ENCODE results near the gene FZR1. TPM values are rescaled to one million over a fixed set of nuclear protein-coding genes. Genes with fewer than 3 reads are reported as not detected.

The FZR1 gene
- 10 to 100 TPM; 61.2 to 65.1 TPM for total RNA-seq
- 10 to 100 TPM in 1 of 3 donors, 1 to 10 TPM in 2; 8.1 to 11.8 (median 9.5) TPM for polyA plus RNA-seq
- 46.8 to 80.3 (median 70.3) reads per million in 6 experiments for total RNA-seq

DNA sequence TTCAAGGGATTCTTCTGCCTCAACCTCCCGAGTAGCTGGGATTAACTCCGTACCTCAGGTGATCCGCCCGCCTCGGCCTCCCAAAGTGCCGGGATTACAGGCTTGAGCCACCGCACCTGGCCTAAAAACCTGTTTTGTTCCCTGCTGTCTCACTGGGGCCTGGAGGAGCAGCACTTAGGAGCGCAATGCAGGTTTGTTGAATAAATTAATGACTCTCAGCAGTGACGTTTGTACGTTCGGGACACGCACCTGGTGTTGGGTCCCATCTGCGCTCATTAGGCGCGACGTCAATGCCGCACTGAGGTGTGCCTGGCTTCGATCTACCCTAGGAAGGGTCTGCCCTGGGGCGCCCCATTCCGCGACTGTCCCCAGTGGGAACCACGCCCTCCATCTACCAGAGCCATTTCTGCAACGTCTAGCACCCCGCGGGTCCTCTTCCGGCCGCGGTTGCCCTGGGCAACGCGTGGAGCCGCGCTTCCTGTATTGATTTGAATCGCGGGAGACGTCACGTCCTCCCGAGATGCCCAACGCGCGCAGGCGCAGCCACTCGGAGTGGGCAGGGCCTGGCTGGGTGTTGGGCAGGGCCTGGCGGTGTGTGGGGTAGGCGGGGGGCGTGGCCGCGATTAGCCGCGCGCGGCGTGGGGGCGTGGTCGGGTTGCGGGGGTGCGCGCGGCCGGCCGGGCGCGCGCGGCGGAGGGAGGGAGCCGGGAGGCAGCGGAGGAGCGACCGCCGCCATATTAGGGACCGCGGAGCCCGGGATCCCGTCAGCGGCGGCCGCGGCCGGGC is at the start of gene FZR1:
Gene FZR1, plus strand, starts transcription at position 714 of the 786 bp plus-strand sequence. CDS start 16,679 bp downstream, outside the sequence.
- POLR2A ChIA-PET, result interaction anchor here (0.7 to 2.3 kb wide), 9 partner anchors 11 to 1163 kb away, joined by 3 to 17 read pairs (median 3); partner anchors contain the start of genes MFSD12 and MRPL54
- H3K4me1 Mint-ChIP-seq, result peaks cover 23 to 55% (median 47%) of the 10 kb centered on the region in 4 donors
- H3K4me3 Mint-ChIP-seq, result peak within 1 kb of the TSS; percentile 80 to 99 (median 94)
- H3K27ac Mint-ChIP-seq, result peak within 1 kb of the TSS; percentile 95 to 100 (median 99)
- no peaks in the 10 kb centered on the region for H3K9me3 Mint-ChIP-seq
- DNase-seq, result peak; percentile 95 to 100 (median 100)
- H3K36me3 Mint-ChIP-seq, result peaks cover 0 to 17% (median 0%) of the 10 kb centered on the region in 3 donors
- ATAC-seq, result peak; percentile 85 to 91
- H3K27me3 Mint-ChIP-seq, result no peaks in the 10 kb centered on the region

GRCh38 chr19:3456925-3457527 is 49.1 kb upstream of the FZR1 start:
- POLR2A ChIA-PET, result no interaction called here
- ATAC-seq, result no peak
- H3K27ac Mint-ChIP-seq, result peak overlapping the region in 2 of 10 donors; percentile 17 to 82

GRCh38 chr19:3457528-3458228 is 48.4 kb upstream of the FZR1 start:
- DNase-seq (no peak), ATAC-seq (no peak)
- Mint-ChIP-seq H3K4me1 (peaks cover 0 to 4% (median 1%) of the 10 kb centered on the region in 4 donors), H3K27ac (no peak overlapping the region), H3K9me3 (no peaks in the 10 kb centered on the region), H3K4me3 (no peak overlapping the region), H3K27me3 (no peaks in the 10 kb centered on the region), H3K36me3 (peaks cover 0 to 22% (median 0%) of the 10 kb centered on the region in 3 donors)
- POLR2A ChIA-PET, result no interaction called here

More at GRCh38 chr19:3456925-3457527, 49.1 kb upstream of the FZR1 start:
- no peaks in the 10 kb centered on the region for H3K9me3 Mint-ChIP-seq
- H3K4me1 Mint-ChIP-seq, result peaks cover 0 to 4% (median under 1%) of the 10 kb centered on the region in 4 donors
- DNase-seq, result no peak
- no peak overlapping the region for H3K4me3 Mint-ChIP-seq
- H3K36me3 Mint-ChIP-seq, result peaks cover 0 to 24% (median 0%) of the 10 kb centered on the region in 3 donors
- H3K27me3 Mint-ChIP-seq, result no peaks in the 10 kb centered on the region

DNA sequence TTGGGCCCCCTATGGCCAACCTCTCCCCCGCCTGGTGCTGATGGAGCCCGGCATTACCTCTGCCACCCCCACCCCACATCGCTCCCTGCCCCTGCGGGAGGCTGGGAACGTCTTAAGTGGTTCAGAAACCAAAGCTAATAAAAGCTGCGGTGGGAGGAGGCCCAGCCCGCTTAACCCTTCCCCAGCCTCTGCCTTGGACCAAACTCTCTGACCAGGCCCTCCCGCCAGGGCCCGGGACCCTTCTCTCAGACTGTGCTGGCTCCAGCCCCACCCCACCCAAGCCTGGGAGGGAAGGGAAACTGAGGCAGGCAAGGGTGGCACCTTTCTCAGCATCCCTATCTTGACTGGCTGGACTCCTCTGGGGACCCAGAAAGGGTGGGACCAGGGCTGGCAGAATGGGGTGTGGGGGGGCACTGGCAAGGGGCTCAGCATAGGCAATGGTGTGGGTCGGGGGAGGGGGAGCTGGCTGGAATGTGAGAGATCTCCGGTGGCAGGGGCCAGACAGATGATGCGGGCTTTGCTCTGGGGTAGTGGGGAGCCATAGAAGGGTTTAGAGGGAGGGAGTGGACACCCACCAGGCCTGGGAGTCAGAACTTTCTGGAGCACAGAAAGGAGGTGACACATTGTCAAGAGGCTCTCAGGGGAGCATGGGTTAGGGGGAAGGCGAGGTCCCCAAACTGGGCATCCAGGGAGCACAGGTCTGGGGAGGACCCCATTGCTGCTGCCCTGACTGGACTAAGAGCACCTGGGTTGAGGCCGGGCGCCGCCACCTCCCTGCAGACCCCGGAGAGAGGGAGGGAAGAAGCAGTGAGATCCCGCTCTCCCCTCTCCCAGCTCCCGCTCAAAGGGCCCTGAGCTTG is 47.7 kb upstream of the FZR1 start:
- H3K4me1 Mint-ChIP-seq, result peaks cover 0 to 4% (median 2%) of the 10 kb centered on the region in 4 donors
- no peak for DNase-seq
- no peak overlapping the region for H3K4me3 Mint-ChIP-seq
- no peaks in the 10 kb centered on the region for H3K27me3 Mint-ChIP-seq
- POLR2A ChIA-PET, result no interaction called here
- no peak for ATAC-seq
- peak overlapping the region in 2 of 10 donors; percentile 10 to 48 for H3K27ac Mint-ChIP-seq
- H3K36me3 Mint-ChIP-seq, result peaks cover 0 to 17% (median 0%) of the 10 kb centered on the region in 3 donors
- no peaks in the 10 kb centered on the region for H3K9me3 Mint-ChIP-seq

DNA sequence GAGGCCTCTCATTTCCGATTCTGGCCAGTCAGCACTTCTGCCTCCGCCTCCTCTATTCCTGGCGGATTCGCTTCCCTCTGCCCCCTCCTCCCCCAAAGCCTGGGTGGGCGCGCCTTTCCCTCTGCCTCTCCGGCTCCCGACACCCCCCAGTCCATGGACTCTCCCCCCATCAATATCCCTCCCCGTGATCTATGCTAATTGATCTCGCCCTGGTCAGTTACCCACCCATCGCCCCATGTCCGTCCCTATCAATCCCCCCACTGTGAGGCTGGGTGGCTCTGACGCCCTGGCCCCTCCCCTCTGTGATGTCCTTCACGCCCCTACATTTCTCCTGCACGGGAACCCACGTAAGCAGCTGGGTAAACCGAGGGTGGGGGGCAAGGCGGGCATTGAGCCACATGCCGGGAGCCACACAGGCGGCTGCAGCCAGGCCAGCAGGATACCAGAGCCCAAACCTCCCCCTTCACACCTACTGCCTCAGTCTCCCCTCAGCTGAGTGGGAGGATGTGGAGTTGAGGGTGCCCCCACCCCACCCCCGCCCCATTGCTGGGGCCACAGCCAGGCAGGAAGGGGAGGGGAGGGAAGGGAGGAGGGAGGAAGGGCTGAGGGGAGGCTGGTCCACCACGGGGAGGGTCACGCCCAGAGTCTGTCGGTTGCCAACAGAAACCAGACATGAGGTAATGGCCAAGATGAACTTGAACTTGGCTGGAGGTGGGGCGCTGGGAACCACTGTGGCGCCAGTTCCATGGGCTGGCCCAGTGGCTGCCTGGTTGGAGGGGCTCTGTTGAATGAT is 46.8 kb upstream of the FZR1 start:
- ATAC-seq (no peak), DNase-seq (no peak)
- H3K27me3 Mint-ChIP-seq, result no peaks in the 10 kb centered on the region
- no peaks in the 10 kb centered on the region for H3K9me3 Mint-ChIP-seq
- H3K4me3 Mint-ChIP-seq, result no peak overlapping the region
- peak overlapping the region in 2 of 10 donors; percentile 29 to 43 for H3K27ac Mint-ChIP-seq
- POLR2A ChIA-PET, result interaction anchor here (0.6 kb wide), 1 partner anchor 78 kb away, joined by 5 read pairs; no protein-coding TSS in a partner anchor
- peaks cover 0 to 4% (median 2%) of the 10 kb centered on the region in 4 donors for H3K4me1 Mint-ChIP-seq
- H3K36me3 Mint-ChIP-seq, result peaks cover 0 to 13% (median 0%) of the 10 kb centered on the region in 3 donors

DNA sequence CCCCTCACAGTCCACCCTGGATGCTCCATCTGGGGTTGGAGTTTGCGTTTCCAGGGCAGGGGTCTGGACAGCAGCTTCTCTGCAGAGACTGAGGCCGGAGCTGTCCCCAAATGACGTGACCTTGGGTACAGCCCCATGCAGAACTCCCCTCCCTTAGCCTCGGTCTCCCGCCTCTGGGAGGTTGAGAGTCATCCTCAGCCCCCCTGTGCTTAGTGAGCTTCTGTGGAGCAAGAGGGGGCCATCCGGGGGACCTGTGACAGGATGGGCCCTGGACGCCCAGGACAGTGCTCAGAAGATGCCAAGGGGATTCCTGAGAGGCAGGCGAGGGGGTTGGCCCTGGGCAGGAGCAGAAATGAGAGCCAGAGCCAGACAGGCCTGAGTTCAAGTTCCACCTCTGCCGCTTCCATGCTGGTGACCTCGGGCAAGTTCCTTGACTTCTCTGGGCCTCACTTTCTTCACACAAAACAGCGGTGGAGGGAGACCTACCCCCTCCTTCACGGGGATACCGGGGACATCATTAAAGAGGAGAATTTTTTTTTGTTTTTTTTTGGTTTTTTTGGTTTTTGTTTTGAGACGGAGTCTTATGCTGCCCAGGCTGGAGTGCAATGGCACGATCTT is 46.0 kb upstream of the FZR1 start:
- DNase-seq (no peak), ATAC-seq (no peak)
- Mint-ChIP-seq H3K36me3 (peaks cover 0 to 13% (median 0%) of the 10 kb centered on the region in 3 donors), H3K27me3 (no peaks in the 10 kb centered on the region), H3K4me3 (no peak overlapping the region), H3K4me1 (peaks cover 0 to 4% (median 2%) of the 10 kb centered on the region in 4 donors), H3K27ac (no peak overlapping the region), H3K9me3 (no peaks in the 10 kb centered on the region)
- POLR2A ChIA-PET, result interaction anchor here (0.6 kb wide), 1 partner anchor 79 kb away, joined by 5 read pairs; no protein-coding TSS in a partner anchor

DNA sequence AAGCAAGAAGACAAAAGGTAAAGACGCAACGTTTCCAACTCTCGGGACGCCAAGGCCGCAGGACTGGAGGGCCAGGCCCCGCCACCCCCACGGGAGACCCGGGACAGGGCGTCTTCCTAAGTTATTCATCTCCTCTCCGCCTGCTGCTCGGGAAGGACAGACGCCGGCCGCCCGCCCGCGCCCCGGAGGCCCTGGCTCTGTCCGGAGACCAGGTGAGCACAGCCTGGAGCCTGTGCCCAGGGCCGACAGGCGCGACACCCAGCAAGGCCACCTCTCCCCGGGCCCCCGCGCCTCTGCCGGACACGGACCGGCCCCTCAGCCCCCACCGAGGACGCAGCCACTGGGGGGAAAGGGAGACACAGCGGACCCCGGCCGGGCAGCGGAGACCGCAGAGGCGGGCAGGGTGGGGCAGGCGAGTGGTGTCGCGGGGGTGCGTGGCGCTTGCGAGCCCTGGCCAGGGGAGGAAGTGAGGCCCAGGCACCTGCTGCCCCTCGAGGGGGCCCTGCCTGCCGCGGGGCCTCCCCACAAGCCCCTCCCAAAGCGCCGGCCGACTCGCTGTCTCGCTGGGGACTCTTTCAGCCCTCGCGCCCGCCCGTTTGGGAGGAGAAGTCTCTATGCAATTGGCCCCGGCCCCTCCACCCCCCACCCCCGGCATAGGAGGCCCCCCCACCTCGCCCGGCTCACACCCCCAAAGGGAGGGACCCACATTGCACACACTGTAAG is 43.0 kb upstream of the FZR1 start:
- H3K4me1 Mint-ChIP-seq, result peaks cover 0 to 4% (median 2%) of the 10 kb centered on the region in 4 donors
- H3K27me3 Mint-ChIP-seq, result no peaks in the 10 kb centered on the region
- H3K9me3 Mint-ChIP-seq, result no peaks in the 10 kb centered on the region
- POLR2A ChIA-PET, result interaction anchor here (0.6 kb wide), 1 partner anchor 281 kb away, joined by 6 read pairs; no protein-coding TSS in a partner anchor
- H3K4me3 Mint-ChIP-seq, result no peak overlapping the region
- H3K36me3 Mint-ChIP-seq, result peaks cover 0 to 18% (median 0%) of the 10 kb centered on the region in 3 donors
- ATAC-seq, result no peak
- no peak overlapping the region for H3K27ac Mint-ChIP-seq
- no peak for DNase-seq

DNA sequence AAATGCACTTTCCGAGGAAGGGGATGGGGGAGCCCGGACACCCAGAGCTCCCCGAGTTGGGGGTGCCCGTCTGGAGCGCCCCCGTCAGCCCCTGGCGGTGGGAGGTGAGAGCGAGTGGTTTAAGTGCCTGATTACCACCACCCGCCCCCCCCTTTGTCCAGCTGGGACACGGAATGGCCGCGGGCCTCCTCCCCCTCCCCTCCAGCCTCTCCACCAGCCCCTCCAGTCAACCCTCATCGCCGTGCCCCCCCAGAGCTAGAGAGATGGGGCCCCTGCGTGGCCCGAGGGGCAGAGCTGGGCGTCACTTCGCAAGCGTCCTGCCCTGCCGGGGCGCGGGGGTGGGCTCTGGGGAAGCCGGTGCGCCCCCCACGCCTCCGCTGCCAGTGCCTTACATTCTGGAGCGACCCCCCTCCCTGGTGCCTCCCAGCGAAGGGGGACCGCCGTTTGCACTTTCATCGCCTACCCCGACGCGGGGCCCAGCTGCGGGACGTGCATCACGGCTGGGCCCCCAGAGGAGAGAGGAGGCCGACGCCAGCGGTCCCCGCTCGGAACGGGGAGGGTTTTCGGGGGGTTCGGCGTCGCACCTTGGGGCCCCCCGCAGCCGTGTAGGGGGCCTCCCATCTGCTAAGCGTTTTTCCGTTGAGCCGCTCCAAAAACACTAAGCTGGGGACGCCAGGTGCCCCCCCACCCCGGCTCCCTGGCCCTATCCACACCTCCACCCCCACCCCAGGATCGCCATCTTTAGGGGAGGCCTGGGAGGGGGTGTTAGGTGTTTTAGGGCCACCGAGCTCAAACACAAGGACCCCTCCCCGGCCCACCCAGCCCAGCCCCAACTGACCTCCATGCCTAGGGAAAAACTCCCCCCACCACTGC is 42.2 kb upstream of the FZR1 start:
- no peaks in the 10 kb centered on the region for H3K27me3 Mint-ChIP-seq
- H3K4me3 Mint-ChIP-seq, result no peak overlapping the region
- H3K4me1 Mint-ChIP-seq, result peaks cover 0 to 4% (median under 1%) of the 10 kb centered on the region in 4 donors
- no peak overlapping the region for H3K27ac Mint-ChIP-seq
- peaks cover 0 to 18% (median 0%) of the 10 kb centered on the region in 3 donors for H3K36me3 Mint-ChIP-seq
- no peak for DNase-seq
- no peak for ATAC-seq
- no peaks in the 10 kb centered on the region for H3K9me3 Mint-ChIP-seq
- POLR2A ChIA-PET, result interaction anchor here (0.5 to 1.4 kb wide), 3 partner anchors 12 to 282 kb away, joined by 3 to 6 read pairs (median 4); partner anchors contain the start of gene SMIM24

GRCh38 chr19:3464587-3465235 is 41.4 kb upstream of the FZR1 start:
- POLR2A ChIA-PET, result interaction anchor here (0.5 to 1.4 kb wide), 2 partner anchors 13 to 15 kb away, joined by 3 to 4 read pairs; partner anchors contain the start of gene SMIM24
- Mint-ChIP-seq H3K36me3 (peaks cover 0 to 18% (median 0%) of the 10 kb centered on the region in 3 donors), H3K9me3 (no peaks in the 10 kb centered on the region), H3K27ac (no peak overlapping the region), H3K4me3 (no peak overlapping the region), H3K27me3 (no peaks in the 10 kb centered on the region), H3K4me1 (peaks cover 0 to 4% (median 0%) of the 10 kb centered on the region in 4 donors)
- DNase-seq (no peak), ATAC-seq (no peak)

Measured in naive thymus-derived CD8-positive, alpha-beta T cell (primary cell).